HepG2 (cell line): Measurements from ENCODE around the gene COASY. TPM values are rescaled to one million over a fixed set of nuclear protein-coding genes. Genes with fewer than 3 reads are reported as not detected.

Experiments used
- BRD4 ChIP-seq: sonication (generic); formaldehyde crosslinking; IDR thresholded peaks from 2 replicates; pipeline ENCODE4 v1.4.0; 2020; ENCODE audit warnings: missing genetic modification reagents
- CEBPB ChIP-seq: IDR thresholded peaks from 2 replicates; pipeline ENCODE4 v1.6.1; 2011; ENCODE audit warnings: low read depth, low read length, improper control_type of control experiment, borderline replicate concordance
- MIXL1 ChIP-seq: IDR thresholded peaks from 2 replicates; pipeline ENCODE4 v1.6.1; 2016
- MTF1 ChIP-seq: sonication (generic); formaldehyde crosslinking; IDR thresholded peaks from 2 replicates; pipeline ENCODE4 v1.5.0; 2020; ENCODE audit warnings: missing genetic modification reagents
- NCOA2 ChIP-seq: sonication (generic); formaldehyde crosslinking; IDR thresholded peaks from 2 replicates; pipeline ENCODE4 v1.8.0; 2022; ENCODE audit warnings: inconsistent platforms
- NRL ChIP-seq: sonication (generic); formaldehyde crosslinking; IDR thresholded peaks from 2 replicates; pipeline ENCODE4 v1.5.0; 2020; ENCODE audit warnings: missing genetic modification reagents, mild to moderate bottlenecking, moderate library complexity, borderline replicate concordance
- RBM22 ChIP-seq: fragments of 200-400 bp; formaldehyde crosslinking; optimal IDR thresholded peaks from 2 replicates; pipeline ENCODE3; 2017; ENCODE audit warnings: mild to moderate bottlenecking, low read length, moderate library complexity
- SMARCE1 ChIP-seq: fragments of 450-650 bp; IDR thresholded peaks from 2 replicates; pipeline ENCODE4 v1.6.1; 2017; ENCODE audit warnings: borderline replicate concordance
- SRSF4 ChIP-seq: fragments of 200-400 bp; formaldehyde crosslinking; IDR thresholded peaks from one replicate; pipeline ENCODE4 v1.6.1; 2018; ENCODE audit warnings: mild to moderate bottlenecking, low read depth, low read length, moderate library complexity; ENCODE audit not compliant: poor library complexity, severe bottlenecking
- THAP11 ChIP-seq: IDR thresholded peaks from 2 replicates; pipeline ENCODE4 v1.6.1; 2016; ENCODE audit warnings: missing biosample characterization, missing genetic modification reagents
- ZFP41 ChIP-seq: sonication (generic); formaldehyde crosslinking; IDR thresholded peaks from 2 replicates; pipeline ENCODE4 v1.4.0; 2020; ENCODE audit warnings: mild to moderate bottlenecking, missing genetic modification reagents, borderline replicate concordance
- ZMYM3 ChIP-seq: sonication (generic); formaldehyde crosslinking; IDR thresholded peaks from 2 replicates; pipeline ENCODE4 v1.5.1; 2020; ENCODE audit warnings: mild to moderate bottlenecking, missing genetic modification reagents
- ZNF224 ChIP-seq: sonication (generic); formaldehyde crosslinking; IDR thresholded peaks from 2 replicates; pipeline ENCODE4 v1.5.0; 2020; ENCODE audit warnings: mild to moderate bottlenecking, missing genetic modification reagents
- ZNF225 ChIP-seq: sonication (generic); formaldehyde crosslinking; IDR thresholded peaks from 2 replicates; pipeline ENCODE4 v1.4.0; 2020; ENCODE audit warnings: mild to moderate bottlenecking, missing genetic modification reagents
- ZNF234 ChIP-seq: sonication (generic); formaldehyde crosslinking; conservative IDR thresholded peaks from 2 replicates; pipeline ENCODE4 v1.5.1; 2020; ENCODE audit warnings: mild to moderate bottlenecking, missing genetic modification reagents
- ZNF256 ChIP-seq: sonication (generic); formaldehyde crosslinking; conservative IDR thresholded peaks from 2 replicates; pipeline ENCODE4 v1.4.0; 2020; ENCODE audit warnings: missing genetic modification reagents
- ZNF430 ChIP-seq: sonication (generic); formaldehyde crosslinking; IDR thresholded peaks from 2 replicates; pipeline ENCODE4 v1.9.0; 2021; ENCODE audit warnings: mild to moderate bottlenecking, missing genetic modification reagents
- ZNF776 ChIP-seq: sonication (generic); formaldehyde crosslinking; IDR thresholded peaks from 2 replicates; pipeline ENCODE4 v1.4.0; 2020; ENCODE audit warnings: mild to moderate bottlenecking, missing genetic modification reagents
- ZNF777 ChIP-seq: sonication (generic); formaldehyde crosslinking; IDR thresholded peaks from 2 replicates; pipeline ENCODE4 v1.4.0; 2020; ENCODE audit warnings: missing genetic modification reagents
- polyA plus RNA-seq, 8 experiments: library from polyadenylated mRNA; depleted of rRNA in 3 of 8; stranded (reverse) in 7 of 8; unstranded in 1 of 8; fragments of >200 nt; fragmentation: Illumina TruSeq in 4 of 8; extraction: Trizol in 4 of 8; gene quantifications; 2 replicates each; pipeline versions ENCODE4 v1.2.1 to v1.2.3, GENCODE V29; 2011 to 2016; ENCODE audit warnings: low read depth in 4 of 8, missing spikeins in 1 of 8, mixed read lengths in 1 of 8; ENCODE audit not compliant: insufficient read depth in 1 of 8
- total RNA-seq, 5 experiments: library from RNA; depleted of rRNA; stranded (reverse); fragments of >200 nt; fragmentation: Illumina TruSeq; extraction: Trizol; gene quantifications; 2 replicates each; pipeline ENCODE4 v1.2.3, GENCODE V29; 2016; ENCODE audit warnings: low read depth in 1 of 5
- TF ChIP-seq, protein P1 (sequence below): sonication (generic); formaldehyde crosslinking; IDR thresholded peaks from 2 replicates; pipeline ENCODE4 v1.4.0; 2020; ENCODE audit warnings: missing genetic modification reagents, mild to moderate bottlenecking, borderline replicate concordance
- TF ChIP-seq, protein P2 (sequence below): sonication (generic); formaldehyde crosslinking; IDR thresholded peaks from 2 replicates; pipeline ENCODE4 v1.4.0; 2020; ENCODE audit warnings: mild to moderate bottlenecking, missing genetic modification reagents
- TF ChIP-seq, protein P3 (sequence below): sonication (generic); IDR thresholded peaks from 2 replicates; pipeline ENCODE4 v1.6.1; 2016; ENCODE audit warnings: low read depth, borderline replicate concordance
- TF ChIP-seq, protein P4 (sequence below): sonication (generic); formaldehyde crosslinking; IDR thresholded peaks from 2 replicates; pipeline ENCODE4 v1.9.0; 2021; ENCODE audit warnings: missing genetic modification reagents, borderline replicate concordance
- TF ChIP-seq, protein P5 (sequence below): sonication (generic); formaldehyde crosslinking; IDR thresholded peaks from 2 replicates; pipeline ENCODE4 v1.5.1; 2020; ENCODE audit warnings: mild to moderate bottlenecking, missing genetic modification reagents, borderline replicate concordance

The COASY gene
- total and polyA plus RNA-seq, 2 of the 13 experiments (the other 11 are each of a cell fraction or from before 2014, with no cell fraction given) = 90.7 to 125 TPM

DNA sequence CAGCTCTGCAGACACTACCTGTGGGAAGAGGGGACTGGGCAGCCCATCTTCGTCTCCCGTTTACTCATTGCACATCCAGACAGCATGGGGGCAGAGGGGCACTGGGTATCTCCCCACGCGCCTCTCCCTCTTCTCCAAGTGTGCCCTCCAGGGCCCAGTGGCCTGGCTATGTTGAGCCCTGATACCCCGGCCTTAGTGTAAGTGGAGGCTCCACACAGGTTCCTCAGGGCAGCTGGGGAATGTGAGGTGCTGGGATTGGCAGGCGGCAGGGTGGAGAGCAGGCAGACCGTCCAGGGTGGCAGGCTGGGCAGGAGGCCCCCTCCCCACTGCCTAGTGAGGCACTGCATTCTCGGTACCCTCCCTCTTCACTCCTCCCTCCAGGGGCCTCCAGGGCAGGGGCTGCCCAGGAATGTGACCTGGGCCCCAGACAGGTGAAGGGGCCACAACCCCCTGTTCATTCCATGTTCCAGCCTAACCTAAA, 39.1 kb upstream of the COASY start (continued):
- TF ChIP-seq, protein P1, sequence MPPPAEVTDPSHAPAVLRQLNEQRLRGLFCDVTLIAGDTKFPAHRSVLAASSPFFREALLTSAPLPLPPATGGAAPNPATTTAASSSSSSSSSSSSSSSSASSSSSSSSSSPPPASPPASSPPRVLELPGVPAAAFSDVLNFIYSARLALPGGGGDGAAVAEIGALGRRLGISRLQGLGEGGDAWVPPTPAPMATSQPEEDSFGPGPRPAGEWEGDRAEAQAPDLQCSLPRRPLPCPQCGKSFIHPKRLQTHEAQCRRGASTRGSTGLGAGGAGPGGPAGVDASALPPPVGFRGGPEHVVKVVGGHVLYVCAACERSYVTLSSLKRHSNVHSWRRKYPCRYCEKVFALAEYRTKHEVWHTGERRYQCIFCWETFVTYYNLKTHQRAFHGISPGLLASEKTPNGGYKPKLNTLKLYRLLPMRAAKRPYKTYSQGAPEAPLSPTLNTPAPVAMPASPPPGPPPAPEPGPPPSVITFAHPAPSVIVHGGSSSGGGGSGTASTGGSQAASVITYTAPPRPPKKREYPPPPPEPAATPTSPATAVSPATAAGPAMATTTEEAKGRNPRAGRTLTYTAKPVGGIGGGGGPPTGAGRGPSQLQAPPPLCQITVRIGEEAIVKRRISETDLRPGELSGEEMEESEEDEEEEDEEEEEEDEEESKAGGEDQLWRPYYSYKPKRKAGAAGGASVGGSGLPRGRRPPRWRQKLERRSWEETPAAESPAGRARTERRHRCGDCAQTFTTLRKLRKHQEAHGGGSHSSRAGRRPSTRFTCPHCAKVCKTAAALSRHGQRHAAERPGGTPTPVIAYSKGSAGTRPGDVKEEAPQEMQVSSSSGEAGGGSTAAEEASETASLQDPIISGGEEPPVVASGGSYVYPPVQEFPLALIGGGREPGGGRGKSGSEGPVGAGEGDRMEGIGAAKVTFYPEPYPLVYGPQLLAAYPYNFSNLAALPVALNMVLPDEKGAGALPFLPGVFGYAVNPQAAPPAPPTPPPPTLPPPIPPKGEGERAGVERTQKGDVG = no peak
- no peak for TF ChIP-seq THAP11 (CRISPR knock-in tag)
- TF ChIP-seq, protein P2, sequence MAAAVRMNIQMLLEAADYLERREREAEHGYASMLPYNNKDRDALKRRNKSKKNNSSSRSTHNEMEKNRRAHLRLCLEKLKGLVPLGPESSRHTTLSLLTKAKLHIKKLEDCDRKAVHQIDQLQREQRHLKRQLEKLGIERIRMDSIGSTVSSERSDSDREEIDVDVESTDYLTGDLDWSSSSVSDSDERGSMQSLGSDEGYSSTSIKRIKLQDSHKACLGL (CRISPR knock-in tag) = no peak
- TF ChIP-seq, protein P3, sequence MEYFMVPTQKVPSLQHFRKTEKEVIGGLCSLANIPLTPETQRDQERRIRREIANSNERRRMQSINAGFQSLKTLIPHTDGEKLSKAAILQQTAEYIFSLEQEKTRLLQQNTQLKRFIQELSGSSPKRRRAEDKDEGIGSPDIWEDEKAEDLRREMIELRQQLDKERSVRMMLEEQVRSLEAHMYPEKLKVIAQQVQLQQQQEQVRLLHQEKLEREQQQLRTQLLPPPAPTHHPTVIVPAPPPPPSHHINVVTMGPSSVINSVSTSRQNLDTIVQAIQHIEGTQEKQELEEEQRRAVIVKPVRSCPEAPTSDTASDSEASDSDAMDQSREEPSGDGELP = no peak
- TF ChIP-seq SRSF4 = no peak
- 0 out of 2 replicates have a peak, but pooled peaks have one; percentile 50 for TF ChIP-seq ZNF430
- no peak for TF ChIP-seq ZNF777 (CRISPR knock-in tag)
- no peak for TF ChIP-seq RBM22
- TF ChIP-seq SMARCE1 = no peak
- no peak for TF ChIP-seq MTF1 (CRISPR knock-in tag)
- no peak for TF ChIP-seq ZMYM3 (CRISPR knock-in tag)
- no peak for TF ChIP-seq NCOA2
- no peak for TF ChIP-seq BRD4 (CRISPR knock-in tag)
- TF ChIP-seq NRL (CRISPR knock-in tag) = peak; percentile 68; the same call in 1 of the 2 replicates
- TF ChIP-seq ZNF776 (CRISPR knock-in tag) = no peak
- TF ChIP-seq, protein P4, sequence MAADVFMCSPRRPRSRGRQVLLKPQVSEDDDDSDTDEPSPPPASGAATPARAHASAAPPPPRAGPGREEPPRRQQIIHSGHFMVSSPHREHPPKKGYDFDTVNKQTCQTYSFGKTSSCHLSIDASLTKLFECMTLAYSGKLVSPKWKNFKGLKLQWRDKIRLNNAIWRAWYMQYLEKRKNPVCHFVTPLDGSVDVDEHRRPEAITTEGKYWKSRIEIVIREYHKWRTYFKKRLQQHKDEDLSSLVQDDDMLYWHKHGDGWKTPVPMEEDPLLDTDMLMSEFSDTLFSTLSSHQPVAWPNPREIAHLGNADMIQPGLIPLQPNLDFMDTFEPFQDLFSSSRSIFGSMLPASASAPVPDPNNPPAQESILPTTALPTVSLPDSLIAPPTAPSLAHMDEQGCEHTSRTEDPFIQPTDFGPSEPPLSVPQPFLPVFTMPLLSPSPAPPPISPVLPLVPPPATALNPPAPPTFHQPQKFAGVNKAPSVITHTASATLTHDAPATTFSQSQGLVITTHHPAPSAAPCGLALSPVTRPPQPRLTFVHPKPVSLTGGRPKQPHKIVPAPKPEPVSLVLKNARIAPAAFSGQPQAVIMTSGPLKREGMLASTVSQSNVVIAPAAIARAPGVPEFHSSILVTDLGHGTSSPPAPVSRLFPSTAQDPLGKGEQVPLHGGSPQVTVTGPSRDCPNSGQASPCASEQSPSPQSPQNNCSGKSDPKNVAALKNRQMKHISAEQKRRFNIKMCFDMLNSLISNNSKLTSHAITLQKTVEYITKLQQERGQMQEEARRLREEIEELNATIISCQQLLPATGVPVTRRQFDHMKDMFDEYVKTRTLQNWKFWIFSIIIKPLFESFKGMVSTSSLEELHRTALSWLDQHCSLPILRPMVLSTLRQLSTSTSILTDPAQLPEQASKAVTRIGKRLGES = no peak
- no peak for TF ChIP-seq MIXL1 (CRISPR knock-in tag)
- TF ChIP-seq ZNF234 (CRISPR knock-in tag) = no peak
- no peak for TF ChIP-seq ZNF224 (CRISPR knock-in tag)
- TF ChIP-seq, protein P5, sequence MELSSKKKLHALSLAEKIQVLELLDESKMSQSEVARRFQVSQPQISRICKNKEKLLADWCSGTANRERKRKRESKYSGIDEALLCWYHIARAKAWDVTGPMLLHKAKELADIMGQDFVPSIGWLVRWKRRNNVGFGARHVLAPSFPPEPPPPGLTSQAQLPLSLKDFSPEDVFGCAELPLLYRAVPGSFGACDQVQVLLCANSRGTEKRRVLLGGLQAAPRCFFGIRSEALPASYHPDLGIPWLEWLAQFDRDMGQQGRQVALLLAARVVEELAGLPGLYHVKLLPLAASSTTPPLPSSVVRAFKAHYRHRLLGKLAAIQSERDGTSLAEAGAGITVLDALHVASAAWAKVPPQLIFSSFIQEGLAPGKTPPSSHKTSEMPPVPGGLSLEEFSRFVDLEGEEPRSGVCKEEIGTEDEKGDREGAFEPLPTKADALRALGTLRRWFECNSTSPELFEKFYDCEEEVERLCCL (CRISPR knock-in tag) = no peak
- TF ChIP-seq CEBPB = no peak
- TF ChIP-seq ZNF256 = no peak
- TF ChIP-seq ZNF225 (CRISPR knock-in tag) = peak; percentile 22
- no peak for TF ChIP-seq ZFP41 (CRISPR knock-in tag)
